ENCODE data around the gene USP4. TPM values are rescaled to one million over a fixed set of nuclear protein-coding genes. Genes with fewer than 3 reads are reported as not detected.

USP4 gene
- 11.3 to 14.8 TPM (median 13.9 TPM) in 5 replicates for total RNA-seq (2022; extraction: Qiagen RNA extraction; ENCODE audit: low read depth)

GRCh38 chr3:49339941-49340800, at the start of gene USP4:
TSS of gene USP4 (minus strand) at chr3:49340053. CDS start at chr3:49340024, 29 bp downstream.

DNA sequence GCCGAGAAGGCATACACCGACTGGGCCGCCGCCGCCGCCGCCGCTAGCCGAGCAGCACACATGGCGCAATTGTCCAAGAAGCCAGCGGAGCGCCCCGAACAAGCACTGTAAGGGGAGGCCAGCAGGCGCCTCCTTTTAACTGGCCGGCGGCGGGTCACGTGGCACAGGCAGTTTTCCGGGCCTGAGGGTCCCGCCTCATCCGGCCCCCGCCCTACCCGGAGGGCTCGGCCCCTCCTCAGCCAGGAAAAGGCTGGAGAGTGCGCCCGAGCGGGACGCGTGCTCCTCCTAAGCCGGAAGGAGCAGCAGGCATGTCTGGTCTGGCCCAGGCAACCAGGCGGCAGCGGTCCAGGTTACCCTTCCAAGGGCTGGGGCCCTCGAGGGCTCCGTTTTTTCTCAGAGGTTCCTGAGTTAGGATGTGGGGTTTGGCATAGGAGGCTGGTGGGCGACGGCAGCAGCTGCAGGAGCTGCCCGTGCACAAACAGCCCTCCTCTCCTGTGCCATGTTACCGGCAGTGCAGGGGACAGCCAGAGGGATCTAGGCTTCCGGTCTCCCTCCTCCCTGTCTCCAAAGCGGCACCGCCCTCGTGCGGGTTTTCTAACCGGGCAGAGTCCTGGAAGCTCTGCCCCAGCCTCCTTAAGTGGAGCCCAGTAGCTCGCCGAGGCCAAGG, 18.5 kb upstream of the USP4 start, which contains the start of gene GPX1:
TSS of gene GPX1 (minus strand) at position 137 of the 667 bp plus-strand sequence. CDS start at position 62, 75 bp downstream.

GRCh38 chr3:49276475-49277382, 63.1 kb downstream of the USP4 start, which contains the start of gene C3orf62:
TSS of gene C3orf62 (minus strand) at chr3:49277232. CDS start at chr3:49276872, 360 bp downstream.

Other genes with a start within 250 kb of the USP4 start
- gene QRICH1, start 246.0 kb downstream of the USP4 start, total RNA-seq (2022; extraction: Qiagen RNA extraction; ENCODE audit: low read depth), result 37.3 to 42.6 TPM (median 38.8 TPM) in 5 replicates
- 124 to 161 TPM (median 149 TPM) in 5 replicates for gene QARS1, start 235.3 kb downstream of the USP4 start, total RNA-seq (2022; extraction: Qiagen RNA extraction; ENCODE audit: low read depth)
- gene USP19, start 219.2 kb downstream of the USP4 start, total RNA-seq (2022; extraction: Qiagen RNA extraction; ENCODE audit: low read depth), result 20.0 to 26.9 TPM (median 23.7 TPM) in 5 replicates
- 75.5 to 100.0 TPM (median 84.8 TPM) in 5 replicates for gene LAMB2, start 207.0 kb downstream of the USP4 start, total RNA-seq (2022; extraction: Qiagen RNA extraction; ENCODE audit: low read depth)
- 10.1 to 17.1 TPM (median 13.0 TPM) in 5 replicates for gene CCDC71, start 173.7 kb downstream of the USP4 start, total RNA-seq (2022; extraction: Qiagen RNA extraction; ENCODE audit: low read depth)
- 4.1 to 5.5 TPM (median 4.5 TPM) in 5 replicates for gene KLHDC8B, start 168.5 kb downstream of the USP4 start, total RNA-seq (2022; extraction: Qiagen RNA extraction; ENCODE audit: low read depth)
- 1.8 to 2.6 TPM (median 2.3 TPM) in 5 replicates for gene C3orf62, start 62.8 kb downstream of the USP4 start, total RNA-seq (2022; extraction: Qiagen RNA extraction; ENCODE audit: low read depth)
- gene GPX1, start 18.3 kb upstream of the USP4 start, total RNA-seq (2022; extraction: Qiagen RNA extraction; ENCODE audit: low read depth), result 244 to 303 TPM (median 289 TPM) in 5 replicates
- 452 to 563 TPM (median 466 TPM) in 5 replicates for gene RHOA, start 71.9 kb upstream of the USP4 start, total RNA-seq (2022; extraction: Qiagen RNA extraction; ENCODE audit: low read depth)
- gene TCTA, start 72.4 kb upstream of the USP4 start, total RNA-seq (2022; extraction: Qiagen RNA extraction; ENCODE audit: low read depth), result 21.6 to 24.1 TPM (median 23.2 TPM) in 5 replicates
- 0.09 to 0.38 TPM (median 0.35 TPM) in 4 of 5 replicates, not detected in the other for gene AMT, start 82.4 kb upstream of the USP4 start, total RNA-seq (2022; extraction: Qiagen RNA extraction; ENCODE audit: low read depth)
- 5.5 to 7.2 TPM (median 6.0 TPM) in 5 replicates for gene NICN1, start 89.3 kb upstream of the USP4 start, total RNA-seq (2022; extraction: Qiagen RNA extraction; ENCODE audit: low read depth)
- gene DAG1, start 130.2 kb upstream of the USP4 start, total RNA-seq (2022; extraction: Qiagen RNA extraction; ENCODE audit: low read depth), result 43.2 to 58.1 TPM (median 53.4 TPM) in 5 replicates
- 0.10 to 0.19 TPM (median 0.13 TPM) in 5 replicates for gene BSN, start 214.4 kb upstream of the USP4 start, total RNA-seq (2022; extraction: Qiagen RNA extraction; ENCODE audit: low read depth)

All from A549 treated with CpdA at 1 μM for 4 hours (cell line).